GM18907 (cell line): ENCODE results near the gene SIAH2.

Experiments used
- ATAC-seq: cut with Tn5 transposase; IDR thresholded peaks from one replicate; pipeline ENCODE4 v1.9.1; 2021; ENCODE audit warnings: mild to moderate bottlenecking, moderate library complexity; ENCODE audit not compliant: unreplicated experiment

Gene SIAH2

GRCh38 chr3:150751781-150752263, 11.1 kb downstream of the SIAH2 start:
- ATAC-seq = no peak

GRCh38 chr3:150749255-150749654, 13.7 kb downstream of the SIAH2 start:
- ATAC-seq = no peak

DNA sequence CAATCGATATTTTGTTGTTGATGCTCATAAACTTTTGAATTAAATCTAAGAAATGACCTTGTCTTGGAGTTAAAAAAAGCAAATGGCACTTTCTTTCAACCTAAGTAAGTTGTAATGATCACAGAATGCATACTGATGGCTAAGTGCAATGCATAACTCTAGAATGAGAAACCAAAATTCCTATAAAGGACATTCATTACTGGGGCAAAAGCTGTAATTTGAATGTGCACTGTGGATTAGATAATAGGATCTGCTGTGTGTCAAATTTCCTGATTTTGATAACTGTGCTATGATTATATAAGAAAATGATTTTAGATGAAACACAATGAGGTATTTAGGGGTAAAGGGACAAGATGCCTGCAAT, 14.3 kb downstream of the SIAH2 start:
- no peak for ATAC-seq

DNA sequence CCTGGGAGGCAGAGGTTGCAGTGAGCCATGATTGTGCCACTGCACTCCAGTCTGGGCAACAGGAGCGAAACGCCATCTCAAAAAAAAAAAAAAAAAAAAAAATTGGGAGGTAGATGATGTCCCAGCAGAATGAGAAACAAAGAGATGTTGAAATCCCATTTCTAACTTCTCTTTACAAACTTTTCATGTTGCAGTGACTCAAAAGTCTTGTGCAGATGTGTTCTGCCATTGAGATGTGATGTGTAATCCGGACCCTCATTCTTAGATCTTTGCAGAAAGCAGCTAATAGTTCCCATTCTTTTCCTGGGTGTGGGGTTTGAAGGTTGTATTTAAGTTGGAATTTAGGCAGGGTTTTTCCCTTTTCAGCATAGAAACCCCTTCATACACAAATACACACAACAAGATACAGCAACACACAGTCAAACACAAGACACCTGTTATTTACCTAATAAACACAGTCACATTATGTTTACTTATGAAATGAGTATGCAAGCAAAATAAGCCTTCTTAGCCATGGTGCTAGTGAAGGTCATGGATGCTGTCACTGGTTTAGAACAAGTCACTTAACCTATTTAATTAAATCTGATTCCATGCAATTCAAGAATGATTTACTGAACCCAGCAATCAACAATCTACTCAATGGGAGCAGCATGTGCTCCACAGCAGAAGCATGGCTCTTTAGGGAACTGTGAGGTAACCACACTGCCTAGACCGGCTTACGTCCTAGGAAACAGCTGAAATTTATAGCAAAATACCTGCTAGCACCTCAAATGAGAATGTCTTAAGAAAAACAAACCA, 14.9 kb downstream of the SIAH2 start:
- no peak for ATAC-seq

- no peak for ATAC-seq
Observed at GRCh38 chr3:150746791-150747590, 16.0 kb downstream of the SIAH2 start.

DNA sequence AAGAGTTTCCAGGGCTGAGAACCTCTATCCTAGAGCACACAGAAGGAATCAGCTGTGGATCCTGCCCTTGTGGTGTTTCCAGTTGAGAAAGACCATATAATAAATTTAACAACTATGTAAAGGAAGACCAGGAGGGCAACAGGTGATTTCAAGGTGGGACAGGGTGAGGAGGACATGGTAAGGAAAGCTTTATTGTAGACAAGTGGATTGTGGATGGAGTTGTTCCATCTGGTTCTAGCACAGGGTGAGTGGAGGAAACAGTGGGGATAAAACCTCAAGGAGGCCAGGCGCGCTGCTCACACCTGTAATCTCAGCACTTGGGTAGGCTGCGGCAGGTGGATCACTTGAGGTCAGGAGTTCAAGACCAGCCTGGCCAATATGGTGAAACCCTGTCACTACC, 17.1 kb downstream of the SIAH2 start:
- ATAC-seq = no peak

DNA sequence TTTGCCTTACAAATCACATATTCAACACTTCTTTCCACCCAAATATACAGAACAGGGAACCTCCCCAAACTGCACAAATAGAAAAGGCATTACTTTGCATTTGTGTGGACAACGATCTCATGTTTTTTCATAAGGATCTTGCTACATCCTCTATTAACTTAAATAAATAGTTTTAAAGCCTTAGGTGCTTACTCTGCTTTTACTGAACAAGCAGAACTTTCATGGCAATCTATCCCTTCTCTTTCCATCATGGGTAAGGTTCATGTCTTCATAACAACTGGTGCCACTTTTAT, 18.1 kb downstream of the SIAH2 start:
- no peak for ATAC-seq

GRCh38 chr3:150744041-150744918, 18.7 kb downstream of the SIAH2 start:
- no peak for ATAC-seq

- ATAC-seq = no peak
Observed at GRCh38 chr3:150743508-150743907, 19.5 kb downstream of the SIAH2 start.

GRCh38 chr3:150742679-150743078, 20.3 kb downstream of the SIAH2 start:
- no peak for ATAC-seq

GRCh38 chr3:150742141-150742523, 20.8 kb downstream of the SIAH2 start:
- ATAC-seq = no peak

DNA sequence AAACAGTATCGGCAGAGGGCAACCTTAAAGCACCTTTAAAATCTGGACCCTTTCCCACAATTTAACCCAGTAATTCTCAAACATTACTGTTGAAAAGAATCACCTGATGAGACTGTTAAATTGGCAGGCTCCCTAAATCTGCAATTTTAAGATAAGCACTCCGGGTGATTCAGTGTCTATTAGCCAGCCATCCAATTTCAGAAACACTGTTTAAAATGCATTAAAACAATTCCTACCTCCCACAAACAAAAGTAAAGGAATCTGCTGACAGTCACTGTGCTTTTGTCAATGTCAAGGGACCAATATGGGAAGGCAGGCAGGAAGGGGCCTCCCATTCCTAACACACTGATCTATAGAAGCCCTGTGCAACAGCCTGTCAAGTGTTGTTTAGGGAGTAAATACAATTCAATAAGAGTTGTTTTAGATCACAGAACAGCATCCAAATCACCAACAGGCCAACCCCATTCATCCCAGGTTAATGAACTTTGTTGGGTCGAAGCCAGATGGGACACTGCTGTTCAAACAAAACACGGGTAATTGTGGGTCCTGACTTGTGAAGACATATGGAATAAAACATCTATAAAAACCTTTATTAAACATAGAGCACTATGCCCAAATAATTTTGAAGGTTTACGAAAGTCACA, 21.4 kb downstream of the SIAH2 start:
- no peak for ATAC-seq

GRCh38 chr3:150740733-150741496, 22.1 kb downstream of the SIAH2 start:
- no peak for ATAC-seq

DNA sequence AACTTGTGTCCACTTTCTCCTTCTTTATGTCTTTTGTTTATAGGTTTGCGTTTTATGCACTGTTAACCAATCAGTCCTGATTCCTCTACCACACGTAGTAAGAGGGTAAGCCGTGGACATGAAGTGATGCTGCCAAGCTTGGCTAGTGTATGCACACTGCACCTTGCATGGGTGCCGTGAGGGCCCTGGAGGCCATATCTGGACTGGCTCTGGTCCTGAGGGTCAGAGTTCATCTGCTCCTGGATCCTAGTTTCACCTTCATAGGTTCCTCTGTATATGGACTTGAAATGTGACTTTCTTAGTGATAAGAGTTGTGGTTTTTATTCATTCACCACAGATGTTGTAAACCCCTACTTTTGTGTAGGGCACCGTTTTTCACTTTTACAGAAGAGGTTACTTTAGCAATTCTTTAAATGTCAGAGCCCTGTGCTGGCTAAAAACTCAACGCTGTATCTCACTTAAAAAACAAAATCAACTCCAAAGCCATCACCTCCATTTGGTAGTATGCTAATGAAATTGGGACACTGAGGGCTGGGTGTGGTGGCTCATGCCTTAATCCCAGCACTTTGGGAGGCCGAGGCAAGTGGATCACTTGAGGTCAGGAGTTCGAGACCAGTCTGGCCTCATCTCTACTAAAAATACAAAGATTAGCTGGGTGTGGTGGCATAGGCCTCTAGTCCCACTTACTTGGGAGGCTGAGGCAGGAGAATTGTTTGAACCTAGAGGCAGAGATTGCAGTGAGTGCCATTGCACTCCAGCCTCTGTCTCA, 22.9 kb downstream of the SIAH2 start:
- peak; percentile 35 for ATAC-seq

GRCh38 chr3:150739200-150739863, 23.6 kb downstream of the SIAH2 start:
- ATAC-seq = peak; percentile 37

DNA sequence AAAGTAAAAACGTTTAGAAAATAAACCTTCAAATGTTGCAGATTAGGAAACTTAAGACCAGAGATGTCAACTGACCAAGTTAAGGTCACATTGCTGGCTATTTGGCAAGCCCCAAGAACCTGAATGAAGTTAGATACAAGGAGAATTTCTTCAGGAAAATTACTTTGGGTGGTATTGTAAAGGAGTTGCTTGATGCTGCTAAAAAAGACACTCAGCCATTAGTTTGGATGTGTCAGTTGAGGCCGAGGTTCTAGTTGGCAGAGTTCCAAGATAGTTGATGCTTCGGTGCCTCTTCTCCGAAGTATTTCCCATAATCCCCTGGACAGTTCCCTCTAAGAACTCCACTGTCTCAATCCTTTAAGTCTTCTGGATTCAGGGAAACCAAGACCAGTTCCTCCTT, 24.3 kb downstream of the SIAH2 start:
- ATAC-seq = no peak

DNA sequence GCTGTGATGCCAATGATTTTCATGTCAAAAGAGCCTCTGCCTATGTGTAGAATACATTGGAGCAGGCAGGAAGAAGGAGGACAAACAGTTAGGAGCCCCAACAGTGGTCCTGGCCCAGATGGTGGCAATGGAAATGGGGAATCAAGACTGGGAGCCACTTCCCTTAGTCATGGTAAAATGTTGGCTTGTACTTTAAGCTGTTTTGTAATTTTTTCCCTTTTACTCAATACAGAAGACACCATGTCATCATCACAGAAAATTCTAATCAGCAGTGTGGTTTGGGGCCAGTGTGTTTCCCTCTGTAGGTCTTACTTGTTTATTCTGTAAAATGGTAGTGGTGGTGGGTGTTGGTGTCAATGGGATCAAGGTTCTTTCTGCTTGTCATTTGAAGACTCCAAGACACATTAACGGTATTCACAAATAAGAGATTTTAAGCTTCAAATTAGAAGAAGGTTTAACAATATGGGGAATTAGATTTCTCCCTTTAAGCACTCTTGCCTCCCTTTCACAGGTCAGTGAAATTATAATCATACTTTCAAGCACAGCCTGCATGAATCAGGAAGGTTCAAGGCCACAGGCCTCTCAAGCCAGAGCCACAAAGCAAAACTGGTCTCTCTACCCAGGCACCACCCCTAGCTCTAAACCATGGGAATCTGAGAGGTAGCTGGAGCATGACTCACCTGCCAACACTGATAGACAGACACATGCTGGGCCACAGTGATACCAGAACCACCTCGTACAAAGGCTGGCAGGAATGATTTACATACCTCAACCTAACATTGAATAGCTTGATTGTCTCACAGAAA, 24.9 kb downstream of the SIAH2 start:
- ATAC-seq = peak; percentile 55
